Esophagus mucosa (tissue), 1 donor: ENCODE results near the gene ELOA. TPM values are rescaled to one million over a fixed set of nuclear protein-coding genes. Genes with fewer than 3 reads are reported as not detected.
A peak's percentile ranks its signal among the peaks of the same experiment; 100 is the strongest.
"Not testable (repeated sequence)": the region's sequence is repeated elsewhere in the genome, so short reads cannot be mapped to it uniquely, and the experiment has no call there.

Experiments used
- ATAC-seq: fragments of 200-7000 bp; cut with Tn5 transposase; one replicate; pipeline ENCODE4 v1.9.1; 2020
- total RNA-seq: library from RNA; stranded (reverse); gene quantifications from one replicate; pipeline ENCODE4 v1.2.4, GENCODE V29; 2023
- donor health status: DM: yes; HTN: yes; CAD: no.

The ELOA gene
- total RNA-seq: 35.1 TPM

GRCh38 chr1:23743287-23744152 lies at the start of gene ELOA:
Gene ELOA, plus strand, starts transcription at chr1:23743471. Its CDS starts 33 bp downstream, at chr1:23743504.
- peak; percentile 88 for ATAC-seq

GRCh38 chr1:23693599-23693998 lies 49.7 kb upstream of the ELOA start:
- ATAC-seq: no peak

- ATAC-seq: no peak
Observed at GRCh38 chr1:23694371-23694770, 48.9 kb upstream of the ELOA start.

- ATAC-seq: no peak
Observed at GRCh38 chr1:23695667-23696066, 47.6 kb upstream of the ELOA start.

GRCh38 chr1:23696335-23696989 lies 46.8 kb upstream of the ELOA start:
- ATAC-seq: no peak

GRCh38 chr1:23698466-23698865 lies 44.8 kb upstream of the ELOA start:
- ATAC-seq: no peak

- no peak for ATAC-seq
Observed at GRCh38 chr1:23699280-23700179, 43.7 kb upstream of the ELOA start.

- ATAC-seq: no peak
Observed at GRCh38 chr1:23701310-23701709, 42.0 kb upstream of the ELOA start.

GRCh38 chr1:23701996-23702395 lies 41.3 kb upstream of the ELOA start:
- ATAC-seq: no peak

GRCh38 chr1:23704834-23705495 lies 38.3 kb upstream of the ELOA start:
- ATAC-seq: no peak

GRCh38 chr1:23709229-23709628 lies 34.0 kb upstream of the ELOA start:
- no peak for ATAC-seq

- no peak for ATAC-seq
Observed at GRCh38 chr1:23718482-23718881, 24.8 kb upstream of the ELOA start.

- ATAC-seq: no peak
Observed at GRCh38 chr1:23719162-23719820, 24.0 kb upstream of the ELOA start.

- no peak for ATAC-seq
Observed at GRCh38 chr1:23720256-23720995, 22.8 kb upstream of the ELOA start.

- ATAC-seq: no peak
Observed at GRCh38 chr1:23722652-23723051, 20.6 kb upstream of the ELOA start.

- no peak for ATAC-seq
Observed at GRCh38 chr1:23726686-23727085, 16.6 kb upstream of the ELOA start.

- ATAC-seq: peak; percentile 44
Observed at GRCh38 chr1:23727362-23727811, 15.9 kb upstream of the ELOA start.

GRCh38 chr1:23732363-23733224 lies 10.7 kb upstream of the ELOA start:
- ATAC-seq: no peak

GRCh38 chr1:23733281-23733680 lies 10.0 kb upstream of the ELOA start:
- not testable (repeated sequence) for ATAC-seq
